HUES64 (cell line): ENCODE results near the gene PEAK1.
"Not testable (repeated sequence)": the region's sequence is repeated elsewhere in the genome, so short reads cannot be mapped to it uniquely, and the experiment has no call there.

Experiments used
- H3K27ac ChIP-seq: 2 replicates; pipeline ENCODE4 v1.7.0; 2013; ENCODE audit warnings: low read depth, low read length, inconsistent platforms
- H3K27me3 ChIP-seq: 2 replicates; pipeline ENCODE4 v1.6.1; 2013; ENCODE audit warnings: mild to moderate bottlenecking, low read length; ENCODE audit not compliant: insufficient read depth
- H3K36me3 ChIP-seq: 2 replicates; pipeline ENCODE4 v1.6.1; 2013; ENCODE audit warnings: mild to moderate bottlenecking, low read length; ENCODE audit not compliant: insufficient read depth
- H3K4me1 ChIP-seq: 2 replicates; pipeline ENCODE4 v1.6.1; 2013; ENCODE audit warnings: mild to moderate bottlenecking, low read length, moderate library complexity; ENCODE audit not compliant: insufficient read depth
- H3K4me3 ChIP-seq: 2 replicates; pipeline ENCODE4 v1.5.1; 2013; ENCODE audit warnings: mild to moderate bottlenecking, low read length, moderate library complexity
- H3K9ac ChIP-seq: 2 replicates; pipeline ENCODE4 v1.6.1; 2013; ENCODE audit warnings: mild to moderate bottlenecking, low read depth, low read length
- H3K9me3 ChIP-seq: 2 replicates; pipeline ENCODE4 v1.6.1; 2013; ENCODE audit warnings: low read depth, low read length; ENCODE audit not compliant: insufficient read depth
- WGBS: fragments of 150-250, 120-280 bp; methylation state at CpG from one replicate; pipeline ENCODE4 v1.1.7; 2013; ENCODE audit warnings: missing lambda C conversion rate; 5-methylcytosine and 5-hydroxymethylcytosine counted together

Gene PEAK1

GRCh38 chr15:77186594-77187011 lies 233.3 kb downstream of the PEAK1 start:
- Histone ChIP-seq H3K27ac (no peak overlapping the region), H3K9ac (no peak overlapping the region)
- 80% methylated on average over 3 of the region's 3 CpGs for WGBS

GRCh38 chr15:77185242-77185785 lies 234.6 kb downstream of the PEAK1 start:
- Histone ChIP-seq H3K27ac (no peak overlapping the region), H3K4me1 (peaks cover 4% of the 10 kb centered on the region; the same call in 1 of the 2 replicates), H3K27me3 (no peaks in the 10 kb centered on the region), H3K36me3 (no peaks in the 10 kb centered on the region), H3K9ac (no peak overlapping the region), H3K4me3 (no peak overlapping the region), H3K9me3 (no peaks in the 10 kb centered on the region)
- whole genome bisulfite sequencing, result 85% methylated on average over 2 of the region's 2 CpGs

More at GRCh38 chr15:77186594-77187011, 233.3 kb downstream of the PEAK1 start:
- H3K4me3 ChIP-seq, result no peak overlapping the region
- peaks cover 4% of the 10 kb centered on the region; the same call in 1 of the 2 replicates for H3K4me1 ChIP-seq
- H3K9me3 ChIP-seq, result no peaks in the 10 kb centered on the region
- H3K36me3 ChIP-seq, result no peaks in the 10 kb centered on the region
- H3K27me3 ChIP-seq, result no peaks in the 10 kb centered on the region

- H3K9me3 ChIP-seq, H3K4me3 ChIP-seq, H3K27ac ChIP-seq, H3K9ac ChIP-seq, H3K36me3 ChIP-seq, H3K27me3 ChIP-seq, H3K4me1 ChIP-seq: not testable (repeated sequence)
- 90% methylated on average over 4 of the region's 4 CpGs for WGBS
Measured at GRCh38 chr15:77184352-77184751, 235.6 kb downstream of the PEAK1 start.

- no peak overlapping the region for H3K4me3 ChIP-seq
- peaks cover 4% of the 10 kb centered on the region; the same call in 1 of the 2 replicates for H3K4me1 ChIP-seq
- no peaks in the 10 kb centered on the region for H3K9me3 ChIP-seq
- H3K9ac ChIP-seq, result no peak overlapping the region
- 100% methylated on average over 1 of the region's 3 CpGs for WGBS
- H3K27me3 ChIP-seq, result no peaks in the 10 kb centered on the region
- H3K36me3 ChIP-seq, result no peaks in the 10 kb centered on the region
- H3K27ac ChIP-seq, result no peak overlapping the region
Measured at GRCh38 chr15:77183066-77183465, 236.8 kb downstream of the PEAK1 start.

GRCh38 chr15:77181305-77182074 lies 238.4 kb downstream of the PEAK1 start:
- H3K36me3 ChIP-seq, result no peaks in the 10 kb centered on the region
- no peaks in the 10 kb centered on the region for H3K4me1 ChIP-seq
- H3K4me3 ChIP-seq, result no peak overlapping the region
- no peaks in the 10 kb centered on the region for H3K27me3 ChIP-seq
- no peak overlapping the region for H3K27ac ChIP-seq
- WGBS, result 93% methylated on average over 5 of the region's 5 CpGs
- H3K9ac ChIP-seq, result no peak overlapping the region
- H3K9me3 ChIP-seq, result no peaks in the 10 kb centered on the region

- no peak overlapping the region for H3K9ac ChIP-seq
- H3K36me3 ChIP-seq, result no peaks in the 10 kb centered on the region
- H3K27ac ChIP-seq, result no peak overlapping the region
- no peaks in the 10 kb centered on the region for H3K9me3 ChIP-seq
- H3K4me1 ChIP-seq, result no peaks in the 10 kb centered on the region
- H3K4me3 ChIP-seq, result no peak overlapping the region
- whole genome bisulfite sequencing, result 93% methylated on average over 5 of the region's 5 CpGs
- no peaks in the 10 kb centered on the region for H3K27me3 ChIP-seq
Measured at GRCh38 chr15:77180757-77181156, 239.1 kb downstream of the PEAK1 start.

GRCh38 chr15:77180270-77180669 lies 239.6 kb downstream of the PEAK1 start:
- Histone ChIP-seq H3K27ac (no peak overlapping the region), H3K4me3 (no peak overlapping the region), H3K4me1 (no peaks in the 10 kb centered on the region), H3K36me3 (no peaks in the 10 kb centered on the region), H3K27me3 (no peaks in the 10 kb centered on the region), H3K9ac (no peak overlapping the region), H3K9me3 (no peaks in the 10 kb centered on the region)
- 93% methylated on average over 6 of the region's 6 CpGs for WGBS

GRCh38 chr15:77179541-77179998 lies 240.3 kb downstream of the PEAK1 start:
- no peak overlapping the region for H3K27ac ChIP-seq
- no peaks in the 10 kb centered on the region for H3K9me3 ChIP-seq
- H3K9ac ChIP-seq, result no peak overlapping the region
- no peaks in the 10 kb centered on the region for H3K4me1 ChIP-seq
- H3K4me3 ChIP-seq, result no peak overlapping the region
- no peaks in the 10 kb centered on the region for H3K27me3 ChIP-seq
- no peaks in the 10 kb centered on the region for H3K36me3 ChIP-seq

GRCh38 chr15:77178411-77178810 lies 241.5 kb downstream of the PEAK1 start:
- H3K27ac ChIP-seq, result no peak overlapping the region
- no peak overlapping the region for H3K9ac ChIP-seq
- no peaks in the 10 kb centered on the region for H3K4me1 ChIP-seq
- no peaks in the 10 kb centered on the region for H3K9me3 ChIP-seq
- no peak overlapping the region for H3K4me3 ChIP-seq
- H3K27me3 ChIP-seq, result no peaks in the 10 kb centered on the region
- no peaks in the 10 kb centered on the region for H3K36me3 ChIP-seq

GRCh38 chr15:77176148-77176547 lies 243.8 kb downstream of the PEAK1 start:
- H3K36me3 ChIP-seq, H3K4me1 ChIP-seq, H3K27ac ChIP-seq, H3K27me3 ChIP-seq, H3K9me3 ChIP-seq, H3K9ac ChIP-seq, H3K4me3 ChIP-seq: not testable (repeated sequence)
- no CpG with 5 or more reads among the region's 1 CpG for WGBS

- Histone ChIP-seq H3K27ac (no peak overlapping the region), H3K9me3 (no peaks in the 10 kb centered on the region), H3K36me3 (no peaks in the 10 kb centered on the region), H3K4me3 (no peak overlapping the region), H3K9ac (no peak overlapping the region), H3K4me1 (no peaks in the 10 kb centered on the region), H3K27me3 (no peaks in the 10 kb centered on the region)
- WGBS, result 90% methylated on average over 1 of the region's 1 CpG
Measured at GRCh38 chr15:77173487-77173886, 246.4 kb downstream of the PEAK1 start.
